Right forelimb (tissue), 1 donor: ENCODE data around the gene LBP.
"Not testable (repeated sequence)": the region's sequence is repeated elsewhere in the genome, so short reads cannot be mapped to it uniquely, and the experiment has no call there.

Experiments
- DNase-seq: peaks from one replicate; pipeline ENCODE4 v3.0.0-alpha.2; 2018

Gene LBP

GRCh38 chr20:38346247-38346651 is at the start of gene LBP:
Gene LBP (plus strand): TSS chr20:38346482. CDS start chr20:38346517, 35 bp downstream.
- no peak for DNase-seq

GRCh38 chr20:38297916-38298674 is 48.2 kb upstream of the LBP start:
- DNase-seq = no peak

- DNase-seq = peak; percentile 60
Observed at GRCh38 chr20:38298768-38299288, 47.5 kb upstream of the LBP start.

- no peak for DNase-seq
Observed at GRCh38 chr20:38299963-38300362, 46.3 kb upstream of the LBP start.

- DNase-seq = no peak
Observed at GRCh38 chr20:38300438-38300837, 45.8 kb upstream of the LBP start.

- DNase-seq = no peak
Observed at GRCh38 chr20:38301309-38301708, 45.0 kb upstream of the LBP start.

- peak; percentile 59 for DNase-seq
Observed at GRCh38 chr20:38302786-38303185, 43.5 kb upstream of the LBP start.

- peak; percentile 72 for DNase-seq
Observed at GRCh38 chr20:38303908-38304379, 42.3 kb upstream of the LBP start, which contains the start of gene BPI. Gene BPI (plus strand): TSS chr20:38304156. CDS start chr20:38304224, 68 bp downstream.

GRCh38 chr20:38304845-38305447 is 41.3 kb upstream of the LBP start:
- DNase-seq = no peak

GRCh38 chr20:38305541-38305940 is 40.7 kb upstream of the LBP start:
- DNase-seq = no peak

- DNase-seq = no peak
Observed at GRCh38 chr20:38306379-38306778, 39.9 kb upstream of the LBP start.

- no peak for DNase-seq
Observed at GRCh38 chr20:38307371-38308046, 38.8 kb upstream of the LBP start.

GRCh38 chr20:38308047-38308438 is 38.2 kb upstream of the LBP start:
- no peak for DNase-seq

GRCh38 chr20:38308447-38308846 is 37.8 kb upstream of the LBP start:
- DNase-seq = no peak

GRCh38 chr20:38311091-38311490 is 35.2 kb upstream of the LBP start:
- no peak for DNase-seq

- no peak for DNase-seq
Observed at GRCh38 chr20:38311491-38311890, 34.8 kb upstream of the LBP start.

GRCh38 chr20:38313676-38314075 is 32.6 kb upstream of the LBP start:
- DNase-seq = no peak

GRCh38 chr20:38314350-38314749 is 31.9 kb upstream of the LBP start:
- DNase-seq = not testable (repeated sequence)

GRCh38 chr20:38315290-38315966 is 30.9 kb upstream of the LBP start:
- no peak for DNase-seq

- no peak for DNase-seq
Observed at GRCh38 chr20:38316341-38316740, 29.9 kb upstream of the LBP start.

- no peak for DNase-seq
Observed at GRCh38 chr20:38317422-38317821, 28.9 kb upstream of the LBP start.

GRCh38 chr20:38320221-38320620 is 26.1 kb upstream of the LBP start:
- no peak for DNase-seq
